ENCODE results near the gene CD99. TPM values are rescaled to one million over a fixed set of nuclear protein-coding genes. Genes with fewer than 3 reads are reported as not detected.

CD99 gene
- polyA plus RNA-seq, 3 donors: 159 to 217 (median 184) TPM

DNA sequence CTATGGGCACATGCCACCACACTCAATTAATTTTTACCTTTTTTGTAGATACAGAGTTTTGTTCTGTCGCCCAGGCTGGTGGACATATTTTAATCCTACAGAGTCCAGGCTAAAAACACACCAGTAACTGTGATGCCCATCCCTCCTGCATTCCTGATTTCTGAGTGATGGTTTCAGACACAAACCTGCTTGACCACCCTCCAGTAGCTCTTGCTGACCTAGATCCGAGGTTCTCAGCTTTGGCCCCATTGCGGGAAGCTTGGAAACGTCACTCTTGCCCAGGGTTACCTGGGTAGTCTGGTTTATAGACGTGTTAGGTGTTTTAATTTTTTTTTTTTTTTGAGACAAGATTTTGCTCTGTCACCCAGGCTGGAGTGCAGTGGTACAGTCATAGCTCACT is 7.5 kb downstream of the CD99 start:
- Histone ChIP-seq H3K9me3 (replicated peaks in 1 of 2; ENCODE audit: control insufficient read depth in 1 of 2, insufficient read depth in 1 of 2, low read length in 2 of 2) (no peaks in the 10 kb centered on the region), H4K20me1 (ENCODE audit: insufficient read depth, low read length) (peaks cover 68% of the 10 kb centered on the region), H3K27ac (ENCODE audit: low read depth in 1 of 2, low read length in 2 of 2) (no peak overlapping the region), H3K4me1 (ENCODE audit: control insufficient read depth in 1 of 2, insufficient read depth in 2 of 2, low read length in 2 of 2) (peaks cover 52 to 62% of the 10 kb centered on the region in 2 donors), H2AFZ (ENCODE audit: insufficient read depth, low read depth, low read length, poor library complexity, severe bottlenecking) (no peak overlapping the region), H3K4me2 (replicated peaks; ENCODE audit: extremely low read depth, low read length, poor library complexity, severe bottlenecking) (no peak overlapping the region), H3K4me3 (replicated peaks in 1 of 3; ENCODE audit: low read depth in 2 of 3, low read length in 3 of 3) (no peak overlapping the region), H3K9ac (ENCODE audit: insufficient read depth, low read length, poor library complexity, severe bottlenecking) (no peak overlapping the region), H3K27me3 (ENCODE audit: control insufficient read depth in 2 of 2, insufficient read depth in 2 of 2, low read length in 2 of 2) (no peaks in the 10 kb centered on the region), H3K79me2 (ENCODE audit: insufficient read depth, low read length) (peaks cover 92% of the 10 kb centered on the region), H3K36me3 (replicated peaks in 1 of 2; ENCODE audit: control insufficient read depth in 1 of 2, insufficient read depth in 2 of 2, low read length in 2 of 2) (no peaks in the 10 kb centered on the region)
- intact Hi-C loops (cut with micrococcal nuclease): loop anchor here in 1 of 2 donors (5.0 kb wide), 1 partner anchor 66 kb away; no protein-coding TSS in a partner anchor
- H3K27ac Mint-ChIP-seq: peak overlapping the region in 5 of 7 donors; percentile 23 to 87 (median 71)
- no peak for TF ChIP-seq CTCF (IDR thresholded peaks at IDR 0.05)
- peaks cover 0 to 12% (median 1%) of the 10 kb centered on the region in 7 donors for H3K9me3 Mint-ChIP-seq
- no peak for DNase-seq
- H3K36me3 Mint-ChIP-seq: peaks cover 43 to 67% of the 10 kb centered on the region in 2 donors
- H3K27me3 Mint-ChIP-seq (ENCODE audit: low read depth in 3 of 3): peaks cover 0 to 4% (median 1%) of the 10 kb centered on the region in 3 donors
- H3K4me1 Mint-ChIP-seq: peaks cover 76% of the 10 kb centered on the region
- no peak overlapping the region for H3K4me3 Mint-ChIP-seq
- WGBS (ENCODE audit: insufficient coverage): 88% methylated on average over 1 of the region's 5 CpGs

DNA sequence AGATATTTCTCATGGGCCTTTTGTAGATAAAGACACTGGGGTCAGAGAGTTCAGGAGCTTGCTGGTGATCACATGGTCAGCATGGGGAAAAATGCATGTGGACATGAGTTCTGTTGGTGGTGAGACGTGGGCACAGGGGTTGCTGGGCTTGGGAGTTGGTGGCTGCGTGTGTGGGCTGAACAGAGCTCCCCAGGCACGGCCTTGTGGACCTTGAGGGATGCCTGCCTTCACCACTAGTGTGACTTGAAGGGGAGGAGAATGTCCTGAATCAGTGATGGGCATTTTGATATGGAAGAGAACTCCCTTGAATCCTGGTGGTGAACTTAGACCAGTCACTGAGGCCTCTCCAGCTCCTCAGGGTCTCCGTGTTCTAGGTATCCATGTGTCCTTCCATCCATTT is 8.9 kb downstream of the CD99 start:
- peak overlapping the region in 4 of 7 donors; percentile 16 to 75 (median 41) for H3K27ac Mint-ChIP-seq
- H3K36me3 ChIP-seq (replicated peaks in 1 of 2; ENCODE audit: control insufficient read depth in 1 of 2, insufficient read depth in 2 of 2, low read length in 2 of 2): peaks cover 0 to 4% of the 10 kb centered on the region in 2 donors
- no peaks in the 10 kb centered on the region for H3K9me3 ChIP-seq (replicated peaks in 1 of 2; ENCODE audit: control insufficient read depth in 1 of 2, insufficient read depth in 1 of 2, low read length in 2 of 2)
- peaks cover 69% of the 10 kb centered on the region for H3K4me1 Mint-ChIP-seq
- peaks cover 66% of the 10 kb centered on the region for H4K20me1 ChIP-seq (ENCODE audit: insufficient read depth, low read length)
- H3K9me3 Mint-ChIP-seq: peaks cover 0 to 12% (median 1%) of the 10 kb centered on the region in 7 donors
- no peak overlapping the region for H3K4me3 Mint-ChIP-seq
- no peak overlapping the region for H3K27ac ChIP-seq (ENCODE audit: low read depth in 1 of 2, low read length in 2 of 2)
- H3K27me3 ChIP-seq (ENCODE audit: control insufficient read depth in 2 of 2, insufficient read depth in 2 of 2, low read length in 2 of 2): no peaks in the 10 kb centered on the region
- peaks cover 49 to 71% of the 10 kb centered on the region in 2 donors for H3K36me3 Mint-ChIP-seq
- peaks cover 0 to 4% (median 1%) of the 10 kb centered on the region in 3 donors for H3K27me3 Mint-ChIP-seq (ENCODE audit: low read depth in 3 of 3)
- H3K4me2 ChIP-seq (replicated peaks; ENCODE audit: extremely low read depth, low read length, poor library complexity, severe bottlenecking): no peak overlapping the region
- H3K4me1 ChIP-seq (ENCODE audit: control insufficient read depth in 1 of 2, insufficient read depth in 2 of 2, low read length in 2 of 2): peaks cover 39 to 48% of the 10 kb centered on the region in 2 donors
- H3K79me2 ChIP-seq (ENCODE audit: insufficient read depth, low read length): peaks cover 92% of the 10 kb centered on the region
- no peak overlapping the region for H3K9ac ChIP-seq (ENCODE audit: insufficient read depth, low read length, poor library complexity, severe bottlenecking)
- no peak overlapping the region for H2AFZ ChIP-seq (ENCODE audit: insufficient read depth, low read depth, low read length, poor library complexity, severe bottlenecking)
- no peak for TF ChIP-seq CTCF (IDR thresholded peaks at IDR 0.05)
- no peak overlapping the region for H3K4me3 ChIP-seq (replicated peaks in 1 of 3; ENCODE audit: low read depth in 2 of 3, low read length in 3 of 3)
- 97% methylated on average over 3 of the region's 4 CpGs for whole genome bisulfite sequencing (ENCODE audit: insufficient coverage)
- intact Hi-C loops (cut with micrococcal nuclease): loop anchor here in 1 of 2 donors (5.0 kb wide), 1 partner anchor 68 kb away; no protein-coding TSS in a partner anchor
- DNase-seq: no peak

Data from CD14-positive monocyte (primary cell).